ENCODE data around the gene CUX1.
"Not testable (repeated sequence)": the region's sequence is repeated elsewhere in the genome, so short reads cannot be mapped to it uniquely, and the experiment has no call there.

The CUX1 gene

DNA sequence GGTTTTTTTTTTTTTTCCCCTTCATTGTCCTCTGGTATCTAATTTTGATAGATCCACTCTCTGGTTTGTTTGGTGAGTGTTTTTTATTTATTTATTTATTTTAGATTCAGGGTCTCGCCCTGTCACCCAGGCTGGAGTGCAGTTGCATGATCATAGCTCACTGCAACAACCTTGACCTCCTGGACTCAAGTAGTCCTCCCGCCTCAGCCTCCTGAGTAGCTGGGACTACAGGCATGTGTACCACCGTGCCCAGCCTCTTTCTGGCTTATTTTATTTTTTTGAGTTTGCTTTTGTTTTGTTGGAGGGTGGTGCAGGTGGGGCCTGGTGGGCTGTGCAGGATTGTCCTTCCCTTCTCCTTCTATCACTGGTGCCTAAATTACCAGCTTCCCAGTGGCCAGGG is 282.0 kb downstream of the CUX1 start:
- DNase-seq (ENCODE audit: low read depth) = no peak

- no peak for DNase-seq (ENCODE audit: low read depth)
Observed at GRCh38 chr7:102101111-102101551, 283.7 kb downstream of the CUX1 start.

DNA sequence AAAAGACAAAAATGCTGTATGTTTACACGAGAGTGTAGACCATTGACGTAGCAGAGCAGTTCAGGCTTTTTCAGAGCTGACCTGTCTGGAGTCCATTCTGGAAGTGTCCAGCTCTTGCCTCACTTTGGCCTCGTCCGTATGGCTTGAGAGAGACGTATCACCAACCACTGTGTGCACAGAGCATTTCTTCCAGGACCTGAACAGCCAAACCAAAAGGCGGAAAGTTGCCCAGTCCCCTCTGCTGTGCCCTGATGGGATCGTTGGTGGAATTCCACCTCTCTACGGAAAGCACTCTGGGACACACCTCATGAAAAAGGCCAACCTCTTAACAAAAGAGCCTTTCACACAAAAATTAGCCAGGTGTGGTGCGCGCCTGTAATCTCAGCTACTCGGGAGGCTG is 284.5 kb downstream of the CUX1 start:
- no peak for DNase-seq (ENCODE audit: low read depth)

DNA sequence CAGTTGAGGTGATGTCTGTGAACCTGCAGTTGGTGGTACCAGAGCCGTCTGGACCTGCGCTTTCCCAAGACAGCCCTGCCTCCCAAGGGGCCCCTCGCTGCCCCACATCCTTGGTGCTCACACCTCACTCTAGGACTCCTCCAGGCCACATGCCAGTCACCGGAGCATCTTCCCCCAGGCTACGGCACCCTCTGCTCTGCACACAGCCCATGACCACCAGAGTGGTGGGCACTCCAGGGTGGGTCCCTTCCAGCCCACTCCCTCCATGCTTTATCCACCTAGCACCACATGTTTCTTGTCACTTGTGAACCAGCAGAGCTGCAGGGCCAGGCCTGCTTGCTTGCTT is 285.6 kb downstream of the CUX1 start:
- DNase-seq (ENCODE audit: low read depth) = no peak

DNA sequence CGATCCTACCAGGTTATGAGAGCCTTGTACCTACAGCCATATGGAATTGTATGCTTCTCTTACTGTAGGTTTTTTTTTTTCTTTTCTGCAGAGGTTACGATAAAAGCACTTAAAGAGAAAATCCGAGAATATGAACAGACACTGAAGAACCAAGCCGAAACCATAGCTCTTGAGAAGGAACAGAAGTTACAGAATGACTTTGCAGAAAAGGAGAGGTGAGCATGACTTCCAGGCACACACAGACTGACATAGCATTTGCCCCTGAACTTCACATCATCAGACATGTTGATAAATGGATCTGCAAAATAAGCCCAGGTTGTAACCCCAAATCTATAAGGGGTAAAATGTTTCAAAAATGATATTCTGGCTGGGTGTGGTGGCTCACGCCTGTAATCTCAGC is 286.8 kb downstream of the CUX1 start:
- no peak for DNase-seq (ENCODE audit: low read depth)

GRCh38 chr7:102106625-102107024 is 289.2 kb downstream of the CUX1 start:
- DNase-seq (ENCODE audit: low read depth) = no peak

- no peak for DNase-seq (ENCODE audit: low read depth)
Observed at GRCh38 chr7:102107474-102108104, 290.2 kb downstream of the CUX1 start.

- no peak for DNase-seq (ENCODE audit: low read depth)
Observed at GRCh38 chr7:102111061-102112041, 293.9 kb downstream of the CUX1 start.

GRCh38 chr7:102115181-102115580 is 297.8 kb downstream of the CUX1 start:
- DNase-seq (ENCODE audit: low read depth) = no peak

- DNase-seq (ENCODE audit: low read depth) = no peak
Observed at GRCh38 chr7:102115931-102116330, 298.5 kb downstream of the CUX1 start.

- DNase-seq (ENCODE audit: low read depth) = peak; percentile 87
Observed at GRCh38 chr7:102117743-102118142, 300.3 kb downstream of the CUX1 start.

GRCh38 chr7:102119213-102119651 is 301.8 kb downstream of the CUX1 start:
- DNase-seq (ENCODE audit: low read depth) = no peak

DNA sequence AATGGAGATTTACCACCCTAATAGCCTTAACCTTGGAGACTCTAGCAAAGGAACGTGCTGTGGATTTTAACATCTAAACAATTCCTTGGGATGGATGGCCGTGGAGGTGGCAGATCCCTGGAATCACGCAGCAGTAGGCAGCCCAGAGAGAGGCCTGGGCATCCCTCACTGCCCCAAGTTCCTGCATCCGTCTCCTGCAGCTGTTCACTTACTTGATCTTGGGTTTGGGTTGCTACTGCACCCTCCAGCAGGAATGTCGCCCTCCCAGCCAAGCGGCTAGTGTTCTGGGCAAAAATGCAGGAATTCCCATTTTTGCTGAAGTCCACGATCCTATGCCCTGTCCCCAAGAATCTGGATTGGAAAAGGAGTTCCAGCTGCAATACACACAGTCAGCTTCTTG is 302.5 kb downstream of the CUX1 start:
- DNase-seq (ENCODE audit: low read depth) = no peak

- no peak for DNase-seq (ENCODE audit: low read depth)
Observed at GRCh38 chr7:102120666-102121195, 303.3 kb downstream of the CUX1 start.

- DNase-seq (ENCODE audit: low read depth) = peak; percentile 64
Observed at GRCh38 chr7:102122026-102122425, 304.6 kb downstream of the CUX1 start.

DNA sequence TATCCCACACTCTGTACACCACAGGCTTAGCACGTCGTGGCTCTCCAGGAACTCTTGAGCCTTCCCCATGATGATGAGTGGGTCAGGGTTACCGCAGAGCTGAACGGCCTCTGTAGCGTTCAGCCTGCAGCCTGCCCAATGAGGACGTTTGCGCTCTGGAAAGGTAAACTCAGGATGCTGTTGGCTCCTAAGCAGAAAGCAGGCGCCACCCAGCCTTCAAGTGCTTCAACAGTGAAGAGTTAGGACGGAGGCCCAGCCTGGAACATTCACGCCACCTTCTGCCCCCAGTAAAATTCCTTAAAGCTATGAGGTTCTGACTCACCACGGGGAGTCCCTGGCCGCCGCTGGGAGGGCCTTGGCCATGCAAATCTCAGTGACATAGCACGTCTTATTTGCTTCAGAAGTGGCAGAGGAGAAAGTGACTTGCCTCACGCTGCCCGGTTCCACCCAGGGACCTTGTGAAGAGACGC is 307.7 kb downstream of the CUX1 start:
- peak; percentile 95 for DNase-seq (ENCODE audit: low read depth)

DNA sequence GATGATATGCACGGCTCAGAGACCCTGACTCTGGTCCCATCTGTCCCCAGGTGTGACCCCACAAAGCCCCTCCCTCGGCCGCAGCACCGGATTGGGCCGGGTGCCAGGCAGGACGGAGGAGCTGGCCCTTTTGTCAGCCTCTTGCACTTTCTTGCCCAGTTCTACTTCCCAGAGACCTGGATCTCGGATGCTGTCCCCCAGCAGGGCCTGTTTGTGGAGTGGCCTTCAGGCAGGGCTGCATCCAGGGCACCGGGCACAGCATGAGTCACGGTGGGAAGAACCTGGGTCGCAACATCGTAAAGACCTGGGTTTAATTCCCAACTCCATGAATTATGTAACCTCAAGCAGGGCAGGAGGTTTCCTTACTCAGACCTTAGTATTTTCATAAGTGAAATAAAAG is 310.9 kb downstream of the CUX1 start:
- no peak for DNase-seq (ENCODE audit: low read depth)

DNA sequence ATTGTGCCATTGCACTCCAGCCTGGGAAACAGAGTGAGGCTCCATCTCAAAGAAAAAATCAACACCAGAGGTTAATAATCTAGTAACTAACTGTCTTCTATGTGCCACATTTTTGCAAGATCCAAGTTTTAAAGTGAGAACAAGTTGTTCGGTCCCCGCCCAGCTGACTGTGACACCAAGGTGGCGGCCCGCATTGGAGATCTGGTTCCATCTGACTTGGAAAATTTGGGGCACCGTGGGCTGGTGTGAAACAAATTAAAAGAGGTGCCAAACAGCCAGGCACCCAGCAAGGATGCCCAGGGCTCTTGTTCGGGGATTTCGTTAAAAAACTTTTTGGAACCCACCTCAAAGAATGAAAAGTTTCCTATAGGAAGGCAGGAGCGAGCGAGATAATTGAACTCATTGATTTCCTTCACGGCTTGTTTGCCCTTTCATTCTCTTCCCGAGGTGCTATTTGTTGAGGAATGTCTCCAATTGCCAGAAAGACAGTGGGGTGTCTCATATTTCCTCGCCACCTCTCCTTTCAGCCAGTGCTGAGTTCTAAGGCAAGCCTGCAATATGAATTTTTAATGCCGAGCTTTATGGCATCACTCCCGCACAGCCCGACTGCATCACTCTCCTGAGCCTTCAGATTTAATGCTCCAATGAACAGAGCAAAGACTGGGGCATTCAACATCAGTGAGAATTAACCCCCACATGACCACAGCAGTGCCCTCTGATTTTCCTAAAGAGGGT is 312.4 kb downstream of the CUX1 start:
- peak; percentile 31 for DNase-seq (ENCODE audit: low read depth)

GRCh38 chr7:102132209-102132752 is 314.9 kb downstream of the CUX1 start:
- DNase-seq (ENCODE audit: low read depth) = peak; percentile 26

GRCh38 chr7:102138676-102139075 is 321.2 kb downstream of the CUX1 start:
- no peak for DNase-seq (ENCODE audit: low read depth)

DNA sequence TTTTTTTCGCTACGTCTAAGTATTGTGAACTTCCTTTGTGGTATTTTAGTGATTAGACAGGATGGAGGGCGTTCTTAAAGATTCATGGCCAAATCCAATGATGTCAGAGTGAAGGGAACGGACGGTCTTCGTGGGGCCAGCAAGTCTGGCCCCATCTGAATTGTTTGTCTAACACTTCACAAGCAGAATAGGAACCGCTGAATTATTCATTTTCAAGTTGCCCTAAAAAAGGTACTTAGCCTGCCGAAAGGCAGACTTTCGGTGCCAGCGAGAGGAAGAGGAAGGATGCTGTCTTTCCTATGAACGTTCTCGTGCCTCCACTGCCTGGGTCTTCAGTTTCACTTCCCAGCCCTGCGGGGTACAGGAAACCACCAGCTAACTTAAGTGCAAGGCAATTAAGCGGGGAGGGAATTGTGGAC is 323.5 kb downstream of the CUX1 start:
- DNase-seq (ENCODE audit: low read depth) = no peak

DNA sequence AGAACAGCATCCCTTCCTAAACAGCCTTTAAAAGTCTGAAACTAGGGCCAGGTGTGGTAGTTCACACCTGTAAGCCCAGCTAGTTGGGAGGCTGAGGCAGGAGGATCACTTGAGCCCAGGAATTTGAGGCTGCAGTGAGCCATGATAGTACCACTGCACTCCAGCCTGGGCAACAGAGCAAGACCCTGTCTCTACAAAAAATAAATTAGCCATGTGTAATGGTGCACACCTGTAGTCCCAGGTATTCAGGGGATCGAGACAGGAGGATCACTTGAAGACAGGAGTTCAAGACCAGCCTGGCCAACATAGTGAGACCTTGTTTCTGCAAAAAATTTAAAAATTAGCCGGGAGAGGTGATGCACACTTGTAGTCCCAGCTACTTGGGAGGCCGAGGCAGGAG is 325.0 kb downstream of the CUX1 start:
- not testable (repeated sequence) for DNase-seq (ENCODE audit: low read depth)

Data from iris pigment epithelial cell (primary cell).